GM12878 (cell line): ENCODE results near the gene TMEM198.

Source experiments
- EZH2 ChIP-seq: IDR thresholded peaks from 2 replicates; pipeline ENCODE4 v1.6.1; 2012; ENCODE audit warnings: low read depth, mild to moderate bottlenecking, control low read depth, inconsistent platforms, low read length, borderline replicate concordance; ENCODE audit not compliant: control insufficient read depth
- RAD51 ChIP-seq: fragments of 450-650 bp; IDR thresholded peaks from 2 replicates; pipeline ENCODE4 v1.6.1; 2016; ENCODE audit warnings: moderate library complexity, mild to moderate bottlenecking, inconsistent platforms
- SRF ChIP-seq, 2 experiments: IDR thresholded peaks; 2 replicates each; pipeline ENCODE4 v1.6.1; 2011; ENCODE audit warnings: low read depth in 2 of 2, low read length in 2 of 2, mild to moderate bottlenecking in 1 of 2, moderate library complexity in 1 of 2
- USF1 ChIP-seq: IDR thresholded peaks from 2 replicates; pipeline ENCODE4 v1.6.1; 2011; ENCODE audit warnings: borderline replicate concordance, low read depth, mild to moderate bottlenecking, moderate library complexity, mixed read lengths, low read length; ENCODE audit not compliant: insufficient read depth; ENCODE audit errors: extremely low read length

- no peak for TF ChIP-seq SRF (IDR thresholded peaks at IDR 0.05; ENCODE audit: low read depth in 2 of 2, low read length in 2 of 2)
- TF ChIP-seq RAD51, result no peak
- no peak for TF ChIP-seq USF1
- TF ChIP-seq EZH2, result no peak
Measured at GRCh38 chr2:219517954-219518778, 25.7 kb upstream of the TMEM198 start.
